Stimulated activated CD4-positive, alpha-beta T cell treated with anti-CD3 and anti-CD28 coated beads, Interleukin-4, amount 100 ng/mL, for 1 hour (primary cell): ENCODE results near the gene FTO.

Experiments
- DNase-seq: peaks from one replicate; pipeline ENCODE4 v3.0.0-alpha.2; 2020

The FTO gene

GRCh38 chr16:54106057-54106456 lies 402.1 kb downstream of the FTO start:
- DNase-seq, result no peak

GRCh38 chr16:54107583-54108202 lies 403.7 kb downstream of the FTO start:
- DNase-seq, result no peak

GRCh38 chr16:54110016-54110981 lies 406.3 kb downstream of the FTO start:
- DNase-seq, result no peak

- no peak for DNase-seq
Measured at GRCh38 chr16:54112451-54113206, 408.7 kb downstream of the FTO start.

GRCh38 chr16:54115558-54115957 lies 411.6 kb downstream of the FTO start:
- no peak for DNase-seq

- no peak for DNase-seq
Measured at GRCh38 chr16:54116124-54116655, 412.2 kb downstream of the FTO start.

GRCh38 chr16:54118846-54119245 lies 414.9 kb downstream of the FTO start:
- no peak for DNase-seq

- DNase-seq, result no peak
Measured at GRCh38 chr16:54120846-54121480, 417.0 kb downstream of the FTO start.

GRCh38 chr16:54121539-54122295 lies 417.8 kb downstream of the FTO start:
- DNase-seq, result no peak

GRCh38 chr16:54123766-54124165 lies 419.8 kb downstream of the FTO start:
- no peak for DNase-seq

- no peak for DNase-seq
Measured at GRCh38 chr16:54125751-54126655, 422.0 kb downstream of the FTO start.

GRCh38 chr16:54126907-54127306 lies 423.0 kb downstream of the FTO start:
- no peak for DNase-seq

GRCh38 chr16:54128629-54129234 lies 424.8 kb downstream of the FTO start:
- DNase-seq, result no peak

- no peak for DNase-seq
Measured at GRCh38 chr16:54129810-54130209, 425.9 kb downstream of the FTO start.

GRCh38 chr16:54135361-54136275 lies 431.7 kb downstream of the FTO start:
- no peak for DNase-seq

- DNase-seq, result no peak
Measured at GRCh38 chr16:54136276-54136625, 432.3 kb downstream of the FTO start.

GRCh38 chr16:54140057-54140787 lies 436.3 kb downstream of the FTO start:
- DNase-seq, result no peak

- no peak for DNase-seq
Measured at GRCh38 chr16:54140788-54141136, 436.8 kb downstream of the FTO start.

GRCh38 chr16:54142787-54143186 lies 438.8 kb downstream of the FTO start:
- no peak for DNase-seq
